Activated effector memory CD4-positive, alpha-beta T cell treated with anti-CD3 and anti-CD28 coated beads, Interleukin-2, amount 50 U/mL, for 16 hours (primary cell): ENCODE results near the gene LTB4R2.
A peak's percentile ranks its signal among the peaks of the same experiment; 100 is the strongest.

Source experiments
- DNase-seq: peaks from one replicate; pipeline ENCODE4 v3.0.0-alpha.2; 2020

LTB4R2 gene

DNA sequence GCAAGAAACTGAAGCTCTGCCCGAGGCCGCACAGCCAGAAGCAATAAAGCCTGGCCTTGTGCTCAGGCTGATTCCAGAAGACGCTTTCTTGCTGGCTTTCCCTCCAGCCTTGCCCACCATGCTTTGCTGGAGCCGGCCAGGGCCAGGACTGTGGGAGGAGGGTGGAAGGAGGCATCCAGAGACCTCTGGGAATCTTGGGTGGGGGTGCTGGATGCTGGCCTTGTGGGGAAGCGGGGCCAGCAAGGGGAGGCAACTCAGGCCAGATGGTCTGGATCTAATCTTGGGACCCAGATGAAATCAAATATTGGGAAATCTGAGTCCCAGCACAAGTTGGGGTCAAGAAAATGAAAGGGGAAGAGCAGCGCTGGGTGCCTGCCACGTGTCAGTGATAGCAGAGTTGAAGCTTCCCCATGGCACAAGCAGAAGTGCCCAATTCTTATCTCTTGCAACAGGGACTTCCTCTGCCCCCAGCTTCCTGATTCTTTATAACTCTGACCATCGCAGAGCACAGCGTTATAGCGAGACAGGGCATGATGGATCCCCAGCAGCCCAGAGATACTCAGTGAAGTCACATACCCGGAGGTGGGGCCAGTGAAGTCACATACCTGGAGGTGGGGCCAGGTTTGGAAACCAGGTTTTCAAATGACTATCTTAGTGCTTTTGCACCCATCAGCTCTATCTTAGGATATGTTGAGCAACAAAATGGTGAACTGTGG lies 32.2 kb upstream of the LTB4R2 start:
- DNase-seq: no peak

- DNase-seq: no peak
Measured at GRCh38 chr14:24278424-24278823, 31.5 kb upstream of the LTB4R2 start.

DNA sequence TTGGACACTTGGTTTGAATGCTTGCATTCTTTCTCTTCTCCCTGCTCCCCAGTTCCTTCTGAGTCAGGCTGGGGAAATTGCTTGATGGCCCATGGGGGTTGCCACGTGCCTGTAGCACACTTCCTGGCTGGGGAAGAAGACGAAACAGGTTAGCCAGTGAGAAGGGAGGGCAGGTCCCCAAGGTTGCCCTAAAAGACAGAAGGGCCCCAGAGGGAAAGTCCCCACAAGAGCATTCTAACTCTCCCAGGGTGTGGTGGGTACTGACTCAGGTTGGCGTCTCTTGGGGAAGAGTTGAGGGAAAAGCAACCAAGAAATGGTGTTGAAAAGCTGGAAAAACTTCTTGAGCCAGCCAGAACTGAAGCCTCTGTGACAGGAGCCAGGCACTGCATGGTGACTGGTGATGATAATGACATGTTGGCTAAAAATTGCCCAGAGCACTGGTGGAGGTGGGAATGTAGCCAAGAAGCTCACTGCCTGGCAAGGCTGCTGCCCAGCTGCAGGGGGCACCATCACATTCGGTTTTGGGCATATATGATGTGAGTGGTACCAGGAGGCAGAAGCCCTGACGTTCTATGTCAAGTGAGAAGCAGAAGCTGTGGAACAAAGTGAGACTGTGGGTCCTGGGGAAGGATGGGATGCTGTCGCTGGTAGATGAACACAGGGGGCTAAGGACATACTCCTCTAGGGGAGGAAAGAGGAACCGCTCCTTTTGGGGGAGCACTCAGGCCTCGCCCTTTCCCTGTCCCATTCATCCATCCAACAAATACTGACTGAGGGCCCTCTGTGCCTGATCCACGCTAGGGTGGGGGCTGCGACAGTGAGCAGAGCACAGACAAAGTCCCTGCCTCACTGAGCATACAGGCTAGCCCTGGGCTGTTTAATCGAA lies 30.4 kb upstream of the LTB4R2 start:
- DNase-seq: peak; percentile 80

DNA sequence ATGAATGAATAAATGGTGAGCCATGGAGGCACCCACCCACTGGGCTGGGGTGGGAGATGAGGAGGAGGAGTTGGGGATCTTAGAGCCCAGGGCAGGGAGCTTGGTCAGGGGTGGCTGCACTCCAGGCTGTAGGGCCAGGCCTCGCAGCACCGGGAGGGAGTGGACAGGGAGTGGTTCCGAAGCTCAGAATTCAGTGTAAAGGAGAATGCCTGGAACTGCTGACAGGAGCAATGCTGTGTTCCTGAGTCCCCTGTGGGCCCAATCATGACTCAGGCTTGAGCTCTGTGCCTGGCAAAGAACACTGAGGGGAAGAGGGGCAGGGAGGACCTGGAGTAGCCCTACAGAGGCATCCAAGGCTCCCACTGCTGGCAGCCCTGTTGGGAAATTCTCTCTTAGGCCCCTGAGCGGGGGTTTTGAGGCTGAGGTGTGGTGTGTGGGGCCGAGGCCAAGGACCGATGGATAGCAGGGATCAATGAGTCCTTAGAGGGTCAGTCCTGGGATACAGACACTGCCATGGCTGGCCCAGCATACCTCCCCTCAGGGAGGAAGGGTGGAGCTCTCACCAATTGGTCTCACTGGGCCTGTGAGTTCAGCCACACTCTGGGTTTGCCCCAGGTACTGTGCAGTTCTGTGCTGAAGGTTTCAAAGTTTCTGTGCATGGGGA lies 29.0 kb upstream of the LTB4R2 start:
- no peak for DNase-seq

DNA sequence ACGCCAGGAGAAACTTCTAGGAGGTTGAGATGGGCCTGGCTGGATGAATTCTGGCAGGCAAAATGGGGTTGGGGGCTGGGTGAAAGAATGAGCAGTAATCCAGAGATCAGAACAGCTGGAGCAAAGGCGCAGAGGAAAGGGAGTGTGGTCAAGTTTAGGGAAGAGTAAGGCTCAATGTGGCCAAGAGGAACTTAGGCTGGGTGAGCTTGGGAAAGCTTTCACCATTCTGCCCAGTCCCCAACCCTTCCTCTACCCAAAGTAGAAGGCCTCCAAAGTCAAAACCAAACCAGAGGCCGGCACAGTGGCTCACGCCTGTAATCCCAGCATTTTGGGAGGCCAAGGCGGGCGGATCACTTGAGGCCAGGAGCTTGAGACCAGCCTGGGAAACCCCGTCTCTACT lies 28.3 kb upstream of the LTB4R2 start:
- no peak for DNase-seq

DNA sequence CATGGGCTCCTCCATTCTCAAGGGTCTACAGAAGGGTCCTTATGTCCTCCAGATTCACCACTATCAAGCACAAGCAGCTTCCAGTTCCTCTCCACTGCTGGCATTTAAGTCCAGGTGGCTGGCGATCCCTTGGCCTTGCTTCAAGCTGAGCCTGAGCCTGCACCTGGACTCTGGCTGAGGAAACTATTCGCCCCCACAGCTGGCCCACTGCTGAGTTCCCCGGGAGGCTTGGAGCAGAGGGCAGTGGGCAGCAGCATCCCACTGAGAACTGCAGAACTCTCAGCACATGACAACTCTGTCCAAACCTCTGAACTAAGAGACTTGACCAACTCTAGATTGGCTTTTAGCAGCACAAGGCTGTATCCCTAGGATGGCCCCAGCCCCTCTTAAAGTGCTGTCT lies 27.2 kb upstream of the LTB4R2 start:
- no peak for DNase-seq

DNA sequence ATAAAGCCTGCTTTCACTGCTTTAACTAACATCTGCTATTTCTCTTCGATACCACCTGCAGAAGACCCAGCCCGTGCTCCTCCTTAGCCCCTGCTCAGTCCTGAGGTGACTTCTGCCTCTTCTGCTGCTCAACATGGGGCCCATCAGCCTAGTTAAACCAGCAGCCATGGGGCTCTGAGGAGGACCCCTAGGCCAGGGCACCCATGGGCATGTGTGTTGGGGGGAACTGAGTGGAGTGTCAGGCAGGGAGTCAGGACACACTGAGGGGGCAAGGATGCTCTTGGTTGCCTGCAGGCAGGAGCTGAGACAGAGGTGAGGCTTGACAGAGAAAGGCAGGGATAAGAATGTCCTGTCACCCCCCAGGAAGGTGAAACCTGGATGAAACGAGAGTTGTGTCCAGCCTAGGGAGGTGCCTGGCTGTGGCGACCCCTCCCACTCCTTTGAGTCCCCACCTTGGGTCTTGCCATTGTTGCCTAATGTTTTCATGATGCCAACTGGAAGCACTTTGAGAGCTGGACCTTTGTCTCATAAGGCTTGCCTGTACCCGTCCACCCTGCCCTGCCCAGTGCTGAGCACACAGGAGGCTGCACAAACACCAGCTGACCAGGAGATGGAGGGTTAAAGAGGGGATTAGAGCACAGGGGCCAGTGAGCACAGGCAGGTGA lies 26.0 kb upstream of the LTB4R2 start:
- DNase-seq: no peak

DNA sequence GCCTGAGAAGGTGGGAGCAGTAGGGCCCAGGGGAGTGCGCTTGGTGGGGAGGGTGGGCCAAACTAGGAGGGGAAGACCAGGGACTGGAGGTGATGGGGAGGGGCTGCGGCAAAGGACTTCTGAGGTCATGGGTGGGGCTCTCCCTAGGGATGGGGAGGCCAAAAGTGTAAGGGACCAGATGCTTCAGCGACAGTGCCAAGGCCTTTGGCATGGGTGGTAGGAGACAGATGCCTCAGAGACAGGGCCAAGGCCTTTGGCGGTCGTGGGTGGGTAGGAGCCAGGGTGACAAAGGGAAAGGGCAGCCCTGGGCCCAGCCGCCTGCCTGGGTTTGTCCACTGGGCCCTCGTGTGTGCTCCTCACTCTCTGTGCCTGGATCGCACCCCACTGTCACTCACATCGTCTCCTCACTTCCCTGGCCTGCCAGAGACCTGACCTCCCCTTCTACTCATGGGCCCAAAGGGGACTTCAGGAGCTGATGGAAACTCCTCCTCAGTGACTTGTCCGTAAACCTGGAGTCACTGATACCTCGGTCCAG lies 25.4 kb upstream of the LTB4R2 start:
- no peak for DNase-seq

DNA sequence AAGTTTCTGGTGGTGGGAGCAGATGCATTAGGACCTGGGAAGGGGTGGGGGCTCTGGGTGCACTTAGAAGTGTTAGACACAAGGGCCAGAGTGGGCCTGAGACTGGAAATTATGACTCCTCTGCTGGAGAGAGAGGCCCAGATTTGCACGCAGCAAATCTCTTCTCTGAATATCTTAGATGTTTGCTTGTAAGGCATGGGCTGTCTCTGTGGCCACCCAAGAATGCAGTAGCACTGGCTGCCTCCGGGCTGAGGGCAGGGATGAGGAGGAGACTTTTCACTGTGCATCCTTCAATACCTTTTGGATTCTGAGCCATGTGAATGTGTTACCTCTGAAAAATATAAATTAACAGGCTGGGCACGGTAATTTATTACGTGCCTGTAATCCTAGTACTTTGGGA lies 24.6 kb upstream of the LTB4R2 start:
- no peak for DNase-seq

GRCh38 chr14:24286996-24287395 lies 22.9 kb upstream of the LTB4R2 start:
- DNase-seq: no peak

DNA sequence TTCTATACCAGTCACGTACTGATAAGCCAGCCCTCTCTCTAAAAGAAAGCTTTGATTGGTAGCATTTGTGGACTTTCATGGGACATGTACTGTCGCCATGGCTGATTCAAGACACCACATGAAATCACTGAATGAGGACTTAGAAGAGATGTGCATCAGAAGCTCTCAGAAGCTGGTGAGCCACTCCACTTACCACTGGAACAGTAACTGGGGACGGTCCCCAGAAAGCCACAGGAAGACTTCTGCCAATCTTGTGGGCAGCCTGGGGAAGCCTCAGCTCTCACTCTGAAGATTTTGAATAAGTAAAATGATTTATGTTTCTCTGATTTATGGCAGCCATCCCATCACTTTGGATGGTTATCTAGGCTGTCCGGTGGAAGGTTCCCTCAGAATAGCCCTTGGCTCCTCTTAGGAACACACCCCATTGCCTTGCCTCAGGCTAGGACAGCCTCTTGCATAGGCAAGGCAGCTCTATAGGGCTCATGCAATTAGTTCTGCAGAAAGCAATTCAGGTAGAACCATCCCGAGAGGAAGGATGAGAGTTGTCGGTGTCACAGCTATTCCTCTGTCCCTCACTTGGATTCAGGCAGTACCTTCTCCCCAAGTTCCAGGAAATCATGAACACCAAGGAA lies 20.2 kb upstream of the LTB4R2 start:
- DNase-seq: peak; percentile 80

- DNase-seq: no peak
Measured at GRCh38 chr14:24290746-24291145, 19.2 kb upstream of the LTB4R2 start.

- DNase-seq: no peak
Measured at GRCh38 chr14:24291446-24292117, 18.4 kb upstream of the LTB4R2 start.

GRCh38 chr14:24292118-24292807 lies 17.7 kb upstream of the LTB4R2 start:
- no peak for DNase-seq

DNA sequence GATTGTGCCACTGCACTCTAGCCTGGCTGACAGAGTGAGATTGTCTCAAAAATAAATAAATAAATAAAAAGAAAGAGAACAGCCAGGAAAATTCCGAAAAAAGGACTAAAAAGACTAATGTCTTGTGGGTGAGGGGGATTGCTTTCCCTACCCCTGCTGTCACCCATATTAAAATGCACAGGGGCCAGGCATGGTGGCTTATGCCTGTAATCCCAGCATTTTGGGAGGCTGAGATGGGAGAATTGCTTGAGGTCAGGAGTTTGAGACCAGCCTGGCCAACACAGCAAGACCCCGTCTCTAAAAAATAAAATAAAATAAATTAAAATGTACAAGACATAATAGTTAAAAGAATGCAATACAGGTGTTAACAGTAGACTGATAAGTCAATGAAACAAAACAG lies 16.4 kb upstream of the LTB4R2 start:
- no peak for DNase-seq

DNA sequence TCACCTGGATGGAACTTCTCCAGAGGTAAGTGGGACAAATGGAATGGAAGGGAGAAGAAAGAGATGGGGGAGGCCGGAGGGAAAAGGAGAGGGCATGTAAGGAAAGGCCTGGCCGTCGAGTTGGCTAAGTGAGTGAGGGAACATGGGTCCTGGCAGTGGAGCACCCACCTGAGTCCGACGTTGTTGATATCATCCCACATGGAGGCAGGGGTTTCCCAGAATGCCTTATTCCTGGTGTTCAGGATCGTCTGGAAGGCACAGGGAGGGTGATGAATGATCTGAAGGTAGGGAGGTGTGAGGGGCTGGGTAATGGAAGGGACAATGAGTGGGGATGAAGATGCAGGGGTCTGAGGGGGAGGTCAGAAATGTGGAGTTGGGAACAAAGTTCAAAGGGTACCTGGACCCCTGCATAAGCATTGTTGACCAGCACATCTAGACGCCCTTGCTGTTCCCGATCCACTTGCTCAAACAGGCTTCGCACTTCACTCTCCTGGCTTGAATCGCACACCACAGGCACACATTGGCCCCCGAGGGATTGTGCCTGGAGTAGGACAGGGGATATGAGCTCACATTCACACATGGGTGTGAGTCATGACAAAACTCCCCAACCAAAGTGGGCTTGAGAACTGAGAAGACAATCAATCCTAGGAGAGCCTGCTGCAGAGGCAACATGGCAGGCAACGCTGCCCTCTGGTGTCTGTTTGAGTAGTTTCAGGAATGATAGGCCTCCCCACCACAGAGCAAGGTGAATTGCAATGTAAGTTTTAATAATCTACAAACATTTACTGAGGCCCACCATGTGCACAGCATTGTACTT lies 13.4 kb upstream of the LTB4R2 start:
- DNase-seq: peak; percentile 89

DNA sequence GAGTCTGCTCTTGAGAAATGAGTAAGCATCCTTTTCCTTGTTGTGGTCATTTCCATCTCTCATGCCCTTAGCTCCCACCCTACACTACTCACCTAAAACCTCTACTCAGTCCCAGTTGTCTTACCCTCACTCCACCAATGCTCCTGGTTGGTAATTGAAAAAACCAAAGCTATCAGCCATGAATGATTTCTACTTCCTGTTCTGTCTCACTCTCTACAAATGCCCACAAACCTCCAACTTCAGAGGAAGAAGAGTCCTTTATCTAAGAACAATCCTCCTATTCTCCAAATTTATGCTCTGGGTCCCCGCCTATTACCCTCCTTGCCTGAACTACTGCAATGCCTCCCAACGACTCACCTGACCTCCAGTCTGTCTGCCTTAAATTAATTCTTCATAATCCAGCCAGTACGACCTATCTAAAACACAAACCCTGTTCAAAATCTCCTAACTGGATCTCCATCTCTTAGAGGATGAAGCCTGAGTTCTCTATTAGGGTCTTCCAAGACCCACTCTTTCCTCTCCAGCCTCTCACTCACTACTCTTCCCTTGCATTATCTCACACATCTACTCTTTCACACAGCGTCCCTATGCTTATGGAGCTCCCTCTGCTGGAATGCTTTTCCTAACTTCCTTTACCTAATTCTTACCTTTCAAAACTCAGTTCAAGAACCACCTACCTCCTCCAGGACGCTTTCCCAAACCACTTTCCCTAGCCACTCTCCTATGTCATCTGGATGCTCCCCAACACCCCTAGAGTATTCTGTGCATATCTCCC lies 12.6 kb upstream of the LTB4R2 start:
- no peak for DNase-seq

DNA sequence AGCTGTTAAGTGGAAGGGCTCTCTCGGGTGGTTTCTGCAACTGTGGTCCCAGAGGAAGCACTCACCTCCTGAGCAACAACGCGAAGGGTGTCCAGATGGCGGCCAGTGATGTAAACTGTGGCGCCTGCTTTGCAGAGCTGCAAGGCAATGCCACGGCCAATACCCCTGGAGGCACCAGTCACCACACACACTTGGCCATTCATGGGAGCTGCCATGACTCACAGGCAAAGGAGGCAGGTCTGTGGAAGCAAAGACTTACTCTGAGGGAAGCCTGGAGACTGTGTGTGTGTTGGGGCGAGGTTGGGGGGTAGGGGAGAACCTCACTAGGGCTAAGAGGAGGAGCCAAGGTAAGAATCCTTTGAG lies 11.1 kb upstream of the LTB4R2 start:
- no peak for DNase-seq
